Endothelial cell of umbilical vein (primary cell): ENCODE data around the gene CASP14. TPM values are rescaled to one million over a fixed set of nuclear protein-coding genes. Genes with fewer than 3 reads are reported as not detected.

Source experiments
- BruUV-seq: library from RNA; stranded (reverse); fragments of 400-500 nt; replicated peaks from 2 replicates; lab custom pipeline; 2021; lab: Mats Ljungman, UMichigan
- CTCF ChIA-PET: fragments of 300-600, 350-600 bp; sonication (Branson Sonifier 250); formaldehyde crosslinking; loops from one replicate; lab custom pipeline; 2021; ENCODE audit warnings: antibody characterized with exemption, inconsistent platforms; lab: Charles Lee
- POLR2A ChIA-PET: fragments of 300-600, 350-600 bp; sonication (Branson Sonifier 250); formaldehyde crosslinking; loops from one replicate; lab custom pipeline; 2021; ENCODE audit warnings: antibody characterized with exemption, inconsistent platforms; lab: Charles Lee
- DNase-seq: peaks from one replicate; pipeline ENCODE4 v3.0.0-alpha.2; 2011; ENCODE audit warnings: low read depth, low spot score
- FAIRE-seq: peaks from 2 replicates; lab custom pipeline; 2011; peaks lifted over from hg19 to GRCh38; lab: Jason Lieb, UNC
- H2AFZ ChIP-seq: 2 replicates; pipeline ENCODE4 v1.6.0; 2012; ENCODE audit warnings: low read depth, low read length, control low read depth, inconsistent platforms
- H3K27ac ChIP-seq: 2 replicates; pipeline ENCODE4 v1.5.1; 2011; ENCODE audit warnings: low read depth, mild to moderate bottlenecking, control low read depth, low read length, moderate library complexity; ENCODE audit not compliant: insufficient read depth
- H3K27me3 ChIP-seq, 2 experiments: 2 replicates each; pipeline versions ENCODE4 v1.6.0 to v1.6.1; 2011; ENCODE audit warnings: low read length in 2 of 2, mixed read lengths in 1 of 2; ENCODE audit not compliant: control insufficient read depth in 2 of 2, insufficient read depth in 2 of 2
- H3K36me3 ChIP-seq, 2 experiments: 2 replicates in 1 of 2; 3 replicates in 1 of 2; pipeline ENCODE4 v1.5.1; 2011; ENCODE audit warnings: low read length in 2 of 2, mild to moderate bottlenecking in 1 of 2, moderate library complexity in 1 of 2; ENCODE audit not compliant: control insufficient read depth in 2 of 2, insufficient read depth in 2 of 2; ENCODE audit errors: extremely low read depth in 1 of 2
- H3K4me1 ChIP-seq: 3 replicates; pipeline ENCODE4 v1.5.1; 2011; ENCODE audit warnings: mild to moderate bottlenecking, low read length; ENCODE audit not compliant: control insufficient read depth, insufficient read depth; ENCODE audit errors: extremely low read depth
- H3K4me2 ChIP-seq: 2 replicates; pipeline ENCODE4 v1.6.1; 2011; ENCODE audit warnings: low read length, control low read depth, mixed read lengths; ENCODE audit not compliant: insufficient read depth
- H3K4me3 ChIP-seq, 3 experiments: fragments of 200-600 bp in 1 of 3; sonication (generic), shearing (Covaris generic) in 1 of 3; replicated peaks in 1 of 3; 2 replicates each; pipeline ENCODE4 v1.5.1; 2011 to 2016; ENCODE audit warnings: control low read depth in 3 of 3, low read length in 3 of 3, mild to moderate bottlenecking in 2 of 3, inconsistent platforms in 1 of 3, low read depth in 1 of 3, moderate library complexity in 1 of 3; ENCODE audit not compliant: insufficient read depth in 1 of 3
- H3K79me2 ChIP-seq: 2 replicates; pipeline ENCODE4 v1.6.0; 2012; ENCODE audit warnings: low read length, inconsistent platforms; ENCODE audit not compliant: control insufficient read depth, insufficient read depth
- H3K9ac ChIP-seq: replicated peaks from 2 replicates; pipeline ENCODE3; 2011; ENCODE audit warnings: low read length, control low read depth; ENCODE audit not compliant: insufficient read depth; ENCODE audit errors: extremely low read depth
- H3K9me1 ChIP-seq: replicated peaks from 3 replicates; pipeline ENCODE4 v1.6.0; 2011; ENCODE audit warnings: mild to moderate bottlenecking, low read length; ENCODE audit not compliant: control insufficient read depth, insufficient read depth; ENCODE audit errors: extremely low read depth
- H3K9me3 ChIP-seq: replicated peaks from 2 replicates; pipeline ENCODE4 v1.5.1; 2012; ENCODE audit warnings: low read length, inconsistent platforms; ENCODE audit not compliant: control insufficient read depth, insufficient read depth
- H4K20me1 ChIP-seq: replicated peaks from 2 replicates; pipeline ENCODE3; 2011; ENCODE audit warnings: mild to moderate bottlenecking, low read length; ENCODE audit not compliant: control insufficient read depth, insufficient read depth; ENCODE audit errors: extremely low read depth
- CTCF ChIP-seq, 2 donors: IDR thresholded peaks; 1 replicate in 1 of 2; 2 replicates in 1 of 2; pipeline ENCODE4 v1.5.1; 2011; ENCODE audit warnings: low read length in 2 of 2, mild to moderate bottlenecking in 2 of 2, moderate library complexity in 2 of 2, control low read depth in 1 of 2, inconsistent platforms in 1 of 2, low read depth in 1 of 2; ENCODE audit not compliant: insufficient read depth in 1 of 2; ENCODE audit errors: extremely low read depth in 1 of 2
- EZH2 ChIP-seq: IDR thresholded peaks from 2 replicates; pipeline ENCODE4 v1.6.1; 2012; ENCODE audit warnings: borderline replicate concordance, low read depth, mild to moderate bottlenecking, moderate library complexity, low read length, inconsistent platforms; ENCODE audit not compliant: severe bottlenecking
- FOS ChIP-seq: IDR thresholded peaks from 2 replicates; pipeline ENCODE4 v1.6.1; 2011; ENCODE audit warnings: mild to moderate bottlenecking, low read length, moderate library complexity, borderline replicate concordance; ENCODE audit not compliant: insufficient read depth
- MAX ChIP-seq: IDR thresholded peaks from 2 replicates; pipeline ENCODE4 v1.6.1; 2011; ENCODE audit not compliant: insufficient read depth, insufficient read length
- MYC ChIP-seq: IDR thresholded peaks from one replicate; pipeline ENCODE4 v1.6.1; 2011; ENCODE audit warnings: mild to moderate bottlenecking, low read depth, low read length
- POLR2AphosphoS5 ChIP-seq: IDR thresholded peaks from 2 replicates; pipeline ENCODE4 v1.6.1; 2012; ENCODE audit warnings: low read depth, mild to moderate bottlenecking, control low read depth, low read length, moderate library complexity; ENCODE audit not compliant: insufficient read depth
- dilution Hi-C: fragments of 300-500 bp; cut with MboI; formaldehyde crosslinking; loops from one replicate; pipeline ENCODE4 v1.15.0; 2019; ENCODE audit warnings: low sequenced_read_pairs; ENCODE audit not compliant: extremely low pct_ligation_motif_present
- intact Hi-C: fragments of 100-400 bp; cut with micrococcal nuclease; formaldehyde crosslinking; loops from one replicate; pipeline ENCODE4 v1.10.0; 2022
- polyA plus RNA-seq, 4 experiments: library from polyadenylated mRNA; depleted of rRNA in 3 of 4; stranded (reverse) in 3 of 4; unstranded in 1 of 4; fragments of >200 nt; gene quantifications; 2 replicates each; pipeline versions ENCODE4 v1.2.1 to v1.2.3, GENCODE V29; 2011 to 2012; ENCODE audit warnings: missing spikeins in 1 of 4
- total RNA-seq: library from RNA; stranded (reverse); gene quantifications from 2 replicates; pipeline ENCODE4 v1.2.3, GENCODE V29; 2021

The CASP14 gene
- total and polyA plus RNA-seq, 2 donors (not counting 3 experiments of a cell fraction or from before 2014, with no cell fraction given) = not detected

GRCh38 chr19:15091918-15092753 lies 42.9 kb downstream of the CASP14 start:
- FAIRE-seq (peak; percentile 93), DNase-seq (peak; percentile 58)
- Histone ChIP-seq H3K27ac (no peak overlapping the region), H3K79me2 (no peaks in the 10 kb centered on the region), H3K27me3 (no peaks in the 10 kb centered on the region), H3K4me2 (no peak overlapping the region), H3K4me1 (no peaks in the 10 kb centered on the region), H3K9ac (no peak overlapping the region), H3K9me1 (no peaks in the 10 kb centered on the region), H4K20me1 (no peaks in the 10 kb centered on the region), H3K4me3 (no peak overlapping the region), H2AFZ (no peak overlapping the region), H3K9me3 (no peaks in the 10 kb centered on the region), H3K36me3 (no peaks in the 10 kb centered on the region)
- TF ChIP-seq FOS (no peak), CTCF (IDR thresholded peaks at IDR 0.05; ENCODE audit: extremely low read depth in 1 of 2, insufficient read depth in 1 of 2, low read depth in 1 of 2, low read length in 2 of 2) (peak; percentile 55 to 60)
- intact Hi-C loops = loop anchor here (1.0 to 2.0 kb wide), 2 partner anchors 58 to 465 kb away; no protein-coding TSS in a partner anchor
- dilution Hi-C loops = no loop called here
- ChIA-PET POLR2A (interaction anchor here (0.7 kb wide), 1 partner anchor 460 kb away, joined by 10 read pairs; no protein-coding TSS in a partner anchor), CTCF (interaction anchor here (0.6 to 2.8 kb wide), 61 partner anchors 9 to 1096 kb away, joined by 3 to 103 read pairs (median 4); partner anchors contain the start of genes AKAP8L, EPHX3, FAM32A and OR1I1)
- BruUV-seq = no TSS peak

- POLR2A ChIA-PET = no interaction called here
- no peak for DNase-seq
Measured at GRCh38 chr19:15093001-15093400, 43.7 kb downstream of the CASP14 start.

More at GRCh38 chr19:15093001-15093400, 43.7 kb downstream of the CASP14 start:
- H3K9me1 ChIP-seq = no peaks in the 10 kb centered on the region
- H4K20me1 ChIP-seq = no peaks in the 10 kb centered on the region
- no peaks in the 10 kb centered on the region for H3K4me1 ChIP-seq
- no peak for TF ChIP-seq MAX
- no peak for TF ChIP-seq FOS
- no peak for TF ChIP-seq MYC
- no peak for TF ChIP-seq POLR2AphosphoS5
- TF ChIP-seq EZH2 = no peak
- no peaks in the 10 kb centered on the region for H3K79me2 ChIP-seq
- no peaks in the 10 kb centered on the region for H3K9me3 ChIP-seq
- H3K4me2 ChIP-seq = no peak overlapping the region
- H3K36me3 ChIP-seq = no peaks in the 10 kb centered on the region
- no peak overlapping the region for H3K4me3 ChIP-seq
- CTCF ChIA-PET = interaction anchor here (0.9 to 2.8 kb wide), 14 partner anchors 8 to 948 kb away, joined by 3 to 103 read pairs (median 12); partner anchors contain the start of genes AKAP8L and OR1I1
- intact Hi-C loops (loop anchor here (2.0 kb wide), 1 partner anchor 464 kb away; no protein-coding TSS in a partner anchor), dilution Hi-C loops (no loop called here)
- H3K9ac ChIP-seq = no peak overlapping the region
- FAIRE-seq = no peak
- no peak overlapping the region for H3K27ac ChIP-seq
- BruUV-seq = no TSS peak
- no peak overlapping the region for H2AFZ ChIP-seq
- H3K27me3 ChIP-seq = no peaks in the 10 kb centered on the region
